Stimulated activated CD8-positive, alpha-beta memory T cell treated with anti-CD3 and anti-CD28 coated beads, Interleukin-2, amount 100 ng/mL, for 48 hours (primary cell): Measurements from ENCODE around the gene DMC1.
"Not testable (repeated sequence)": the region's sequence is repeated elsewhere in the genome, so short reads cannot be mapped to it uniquely, and the experiment has no call there.

Experiments used
- DNase-seq, 2 donors: peaks; one replicate each; pipeline ENCODE4 v3.0.0-alpha.2; 2020; ENCODE audit warnings: low read depth in 2 of 2

Gene DMC1

GRCh38 chr22:38569972-38570778 lies at the start of gene DMC1:
Gene DMC1, minus strand, starts transcription at chr22:38570183. Its CDS starts 1,927 bp downstream, at chr22:38568256.
- DNase-seq: peak; percentile 99

GRCh38 chr22:38618682-38619081 lies 48.7 kb upstream of the DMC1 start:
- no peak for DNase-seq

GRCh38 chr22:38618258-38618657 lies 48.3 kb upstream of the DMC1 start:
- DNase-seq: no peak

GRCh38 chr22:38615064-38615405 lies 45.1 kb upstream of the DMC1 start:
- not testable (repeated sequence) for DNase-seq

GRCh38 chr22:38614332-38615063 lies 44.5 kb upstream of the DMC1 start:
- no peak for DNase-seq

GRCh38 chr22:38613588-38613987 lies 43.6 kb upstream of the DMC1 start:
- no peak for DNase-seq

- no peak for DNase-seq
These were observed 42.4 kb upstream of the DMC1 start for GRCh38 chr22:38612217-38613006.

GRCh38 chr22:38611559-38611958 lies 41.6 kb upstream of the DMC1 start:
- no peak for DNase-seq

- DNase-seq: no peak
These were observed 40.3 kb upstream of the DMC1 start for GRCh38 chr22:38610234-38610633.

GRCh38 chr22:38608992-38609750 lies 39.2 kb upstream of the DMC1 start:
- no peak for DNase-seq

- DNase-seq: no peak
These were observed 37.7 kb upstream of the DMC1 start for GRCh38 chr22:38607680-38608079.

- DNase-seq: no peak
These were observed 32.2 kb upstream of the DMC1 start for GRCh38 chr22:38602166-38602565.

- no peak for DNase-seq
These were observed 31.3 kb upstream of the DMC1 start for GRCh38 chr22:38601221-38601764.

- DNase-seq: no peak
These were observed 29.5 kb upstream of the DMC1 start for GRCh38 chr22:38599466-38599865.

- not testable (repeated sequence) for DNase-seq
These were observed 12.9 kb upstream of the DMC1 start for GRCh38 chr22:38582923-38583322.

GRCh38 chr22:38578505-38578904 lies 8.5 kb upstream of the DMC1 start:
- no peak for DNase-seq

GRCh38 chr22:38572065-38572464 lies 2.1 kb upstream of the DMC1 start:
- peak in 1 of 2 donors; percentile 7 for DNase-seq

- peak; percentile 7 to 14 for DNase-seq
These were observed 889 bp upstream of the DMC1 start for GRCh38 chr22:38570779-38571364.

- DNase-seq: no peak
These were observed 607 bp downstream of the DMC1 start for GRCh38 chr22:38569181-38569971.
